ENCODE data around the gene MAU2.
A peak's percentile ranks its signal among the peaks of the same experiment; 100 is the strongest.
"Not testable (repeated sequence)": the region's sequence is repeated elsewhere in the genome, so short reads cannot be mapped to it uniquely, and the experiment has no call there.

The MAU2 gene

GRCh38 chr19:19385131-19385895 is 64.7 kb downstream of the MAU2 start:
- peak; percentile 100 for DNase-seq

- DNase-seq: peak; percentile 51
Observed at GRCh38 chr19:19385896-19386869, 65.6 kb downstream of the MAU2 start.

- DNase-seq: no peak
Observed at GRCh38 chr19:19387108-19387507, 66.5 kb downstream of the MAU2 start.

GRCh38 chr19:19388568-19389555 is 68.2 kb downstream of the MAU2 start:
- no peak for DNase-seq

- DNase-seq: not testable (repeated sequence)
Observed at GRCh38 chr19:19389683-19390082, 69.1 kb downstream of the MAU2 start.

- not testable (repeated sequence) for DNase-seq
Observed at GRCh38 chr19:19394333-19394732, 73.7 kb downstream of the MAU2 start.

- DNase-seq: no peak
Observed at GRCh38 chr19:19399733-19400433, 79.3 kb downstream of the MAU2 start.

GRCh38 chr19:19402656-19403372 is 82.2 kb downstream of the MAU2 start:
- no peak for DNase-seq

- peak; percentile 27 for DNase-seq
Observed at GRCh38 chr19:19403373-19403901, 82.8 kb downstream of the MAU2 start.

GRCh38 chr19:19404879-19405860 is 84.5 kb downstream of the MAU2 start, which contains the start of gene GATAD2A:
TSS of gene GATAD2A (plus strand) at chr19:19405675. CDS start at chr19:19465346, 59,671 bp downstream.
- DNase-seq: peak; percentile 91

- peak; percentile 60 for DNase-seq
Observed at GRCh38 chr19:19405971-19406877, 85.6 kb downstream of the MAU2 start.

GRCh38 chr19:19406878-19407632 is 86.4 kb downstream of the MAU2 start:
- peak; percentile 64 for DNase-seq

- no peak for DNase-seq
Observed at GRCh38 chr19:19407633-19407930, 87.0 kb downstream of the MAU2 start.
